Smooth muscle cell (in vitro differentiated cells): ENCODE measurements around the gene CDK12. TPM values are rescaled to one million over a fixed set of nuclear protein-coding genes. Genes with fewer than 3 reads are reported as not detected.
A peak's percentile ranks its signal among the peaks of the same experiment; 100 is the strongest.

Experiments
- DNase-seq: peaks from one replicate; lab custom pipeline; 2025; ENCODE audit not compliant: unreplicated experiment; lab: John Stamatoyannopoulos, UW
- H2AFZ ChIP-seq: fragments of 200-600 bp; sonication (generic); 2 replicates; pipeline ENCODE4 v1.6.0; 2016; ENCODE audit warnings: antibody characterized with exemption, low read depth, mild to moderate bottlenecking
- H3F3A ChIP-seq: fragments of 200-600 bp; sonication (generic); 2 replicates; pipeline ENCODE4 v1.6.0; 2017; ENCODE audit warnings: antibody characterized with exemption, low read depth
- H3K27ac ChIP-seq: fragments of 200-600 bp; sonication (generic); 2 replicates; pipeline ENCODE4 v1.5.1; 2016; ENCODE audit warnings: low read depth, mild to moderate bottlenecking
- H3K27me3 ChIP-seq: fragments of 200-600 bp; sonication (generic); 2 replicates; pipeline ENCODE4 v1.6.1; 2016; ENCODE audit warnings: low read depth, mild to moderate bottlenecking
- H3K36me3 ChIP-seq: fragments of 200-600 bp; sonication (generic); 2 replicates; pipeline ENCODE4 v1.5.1; 2016; ENCODE audit warnings: low read depth
- H3K4me1 ChIP-seq: fragments of 200-600 bp; sonication (generic); 2 replicates; pipeline ENCODE4 v1.5.1; 2016; ENCODE audit warnings: low read depth
- H3K4me2 ChIP-seq: fragments of 200-600 bp; sonication (generic); 2 replicates; pipeline ENCODE4 v1.6.0; 2016; ENCODE audit warnings: mild to moderate bottlenecking
- H3K4me3 ChIP-seq: fragments of 200-600 bp; sonication (generic); 2 replicates; pipeline ENCODE4 v1.5.1; 2016; ENCODE audit warnings: mild to moderate bottlenecking
- H3K79me2 ChIP-seq: fragments of 200-600 bp; sonication (generic); 2 replicates; pipeline ENCODE4 v1.6.0; 2016; ENCODE audit warnings: low read depth, mild to moderate bottlenecking
- H3K9ac ChIP-seq: fragments of 200-600 bp; sonication (generic); 2 replicates; pipeline ENCODE4 v1.6.0; 2016; ENCODE audit warnings: low read depth
- H3K9me3 ChIP-seq: fragments of 200-600 bp; sonication (generic); replicated peaks from 2 replicates; pipeline ENCODE4 v1.5.1; 2016; ENCODE audit warnings: low read depth
- H4K20me1 ChIP-seq: fragments of 200-600 bp; sonication (generic); 2 replicates; pipeline ENCODE4 v1.6.0; 2016; ENCODE audit warnings: low read depth
- CTCF ChIP-seq: fragments of 200-600 bp; sonication (generic); IDR thresholded peaks from 2 replicates; pipeline ENCODE4 v1.5.1; 2017; ENCODE audit warnings: borderline replicate concordance, mild to moderate bottlenecking, antibody characterized with exemption; ENCODE audit not compliant: insufficient read depth, poor library complexity, severe bottlenecking
- WGBS: methylation state at CpG from one replicate; pipeline ENCODE4 v1.1.7; 2016; ENCODE audit warnings: low lambda C conversion rate; 5-methylcytosine and 5-hydroxymethylcytosine counted together
- polyA plus RNA-seq: library from polyadenylated mRNA; unstranded; fragments of >200 nt; fragmentation: Nextera tagmentation; extraction: Ambion mirVana; gene quantifications from 2 replicates; pipeline ENCODE4 v1.2.1, GENCODE V29; 2016
- total RNA-seq: library from RNA; depleted of rRNA; stranded (reverse); fragments of >200 nt; gene quantifications from 2 replicates; pipeline ENCODE4 v1.2.3, GENCODE V29; 2014

CDK12 gene
- total and polyA plus RNA-seq, 2 experiments from 2014 or later, result 5.8 to 37.7 TPM

DNA sequence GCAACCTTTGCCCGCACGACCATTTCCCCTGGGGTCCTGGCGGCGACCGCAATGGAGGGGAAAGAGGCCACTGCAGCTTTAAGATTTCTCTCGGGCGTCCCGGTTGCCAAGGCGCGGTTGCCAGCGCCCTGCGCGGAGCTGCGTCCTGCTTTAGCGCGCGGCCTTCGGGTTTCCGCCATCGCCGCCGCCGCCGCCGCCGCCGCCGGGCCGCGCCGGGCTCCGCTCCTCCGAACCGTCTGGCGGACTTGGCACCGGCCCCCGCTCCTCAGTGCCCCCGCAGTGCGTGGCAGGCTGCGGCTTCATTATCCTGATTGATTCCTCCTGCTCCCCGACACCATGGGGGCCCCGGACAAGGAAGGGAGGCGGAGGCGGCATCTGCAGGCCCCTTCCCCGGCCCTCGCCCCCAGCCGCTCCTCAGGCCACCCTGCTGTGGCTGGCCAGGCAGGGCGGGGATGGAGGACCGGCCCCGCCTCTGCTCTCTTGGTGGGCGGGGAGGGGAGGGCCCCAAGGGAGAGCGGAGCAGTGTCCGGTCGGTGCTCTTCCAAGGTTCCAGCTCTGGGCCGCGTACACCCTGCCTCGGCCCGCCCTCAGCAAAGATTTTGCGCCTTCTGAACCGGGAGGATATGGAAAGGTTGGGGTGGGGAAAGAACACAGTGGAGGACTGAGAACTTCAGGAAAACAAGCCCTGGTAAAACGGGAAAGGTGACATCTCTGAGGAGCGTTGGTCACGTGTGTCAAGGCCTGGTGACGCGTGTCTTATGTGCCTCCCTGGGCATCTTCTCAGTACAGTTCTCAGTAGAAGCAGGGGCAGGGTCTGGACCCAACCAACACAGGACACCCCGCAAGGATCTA, 112.4 kb downstream of the CDK12 start:
- Histone ChIP-seq H3K9me3 (no peaks in the 10 kb centered on the region), H3K27ac (peak overlapping the region; percentile 19), H3K36me3 (no peaks in the 10 kb centered on the region), H3K79me2 (no peaks in the 10 kb centered on the region), H2AFZ (peak overlapping the region; percentile 65), H3F3A (no peaks in the 10 kb centered on the region), H3K4me3 (peak overlapping the region; percentile 80), H3K9ac (peak overlapping the region; percentile 38), H3K4me2 (peak overlapping the region; percentile 92), H3K4me1 (peaks cover under 1% of the 10 kb centered on the region), H4K20me1 (no peaks in the 10 kb centered on the region), H3K27me3 (peaks cover 12% of the 10 kb centered on the region)
- WGBS, result 4% methylated on average over 44 of the region's 66 CpGs
- peak; percentile 60 for DNase-seq
- no peak for TF ChIP-seq CTCF

DNA sequence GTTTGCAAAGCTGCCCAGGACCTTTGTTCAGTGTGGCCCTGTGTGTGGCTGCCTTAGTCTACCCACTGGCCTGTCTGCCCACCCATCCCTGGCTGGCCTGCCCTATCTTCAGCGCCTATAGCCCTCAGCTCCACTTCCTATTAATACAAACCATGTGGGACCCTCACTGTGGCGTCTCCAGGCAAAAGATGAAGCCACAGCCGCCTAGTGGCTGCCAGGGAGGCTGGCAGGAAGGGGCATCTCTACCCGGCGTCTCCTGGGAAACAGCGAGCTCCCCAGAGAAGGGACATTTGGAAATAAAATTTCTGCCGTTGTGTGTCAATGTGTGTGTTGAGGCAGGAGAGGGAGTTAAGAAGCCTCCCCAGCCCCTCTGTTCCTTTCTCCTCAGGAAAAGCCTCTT, 114.9 kb downstream of the CDK12 start:
- Histone ChIP-seq H2AFZ (no peak overlapping the region), H3K4me1 (peaks cover 12% of the 10 kb centered on the region), H3K4me2 (no peak overlapping the region), H3K9ac (no peak overlapping the region), H3F3A (no peaks in the 10 kb centered on the region), H3K27ac (no peak overlapping the region), H4K20me1 (no peaks in the 10 kb centered on the region), H3K79me2 (no peaks in the 10 kb centered on the region), H3K9me3 (no peaks in the 10 kb centered on the region), H3K4me3 (no peak overlapping the region), H3K36me3 (no peaks in the 10 kb centered on the region), H3K27me3 (peaks cover 18% of the 10 kb centered on the region)
- WGBS, result 41% methylated on average over 7 of the region's 7 CpGs
- peak; percentile 45 for TF ChIP-seq CTCF
- no peak for DNase-seq

- H3K4me3 ChIP-seq, result no peak overlapping the region
- H3K27me3 ChIP-seq, result peaks cover 23% of the 10 kb centered on the region
- no peak overlapping the region for H3K9ac ChIP-seq
- H3K36me3 ChIP-seq, result no peaks in the 10 kb centered on the region
- no peaks in the 10 kb centered on the region for H3K79me2 ChIP-seq
- H2AFZ ChIP-seq, result no peak overlapping the region
- no peak overlapping the region for H3K4me2 ChIP-seq
- 88% methylated on average over 2 of the region's 2 CpGs for WGBS
- TF ChIP-seq CTCF, result no peak
- H3F3A ChIP-seq, result no peaks in the 10 kb centered on the region
- DNase-seq, result no peak
- no peaks in the 10 kb centered on the region for H4K20me1 ChIP-seq
- H3K4me1 ChIP-seq, result peaks cover 12% of the 10 kb centered on the region
- H3K9me3 ChIP-seq, result no peaks in the 10 kb centered on the region
- no peak overlapping the region for H3K27ac ChIP-seq
Measured at GRCh38 chr17:39578272-39578671, 117.0 kb downstream of the CDK12 start.
